GM20431 (cell line): ENCODE measurements around the gene AFF3.

Experiments used
- in situ Hi-C: fragments of 300-500 bp; cut with MseI, MboI; formaldehyde crosslinking; loops from one replicate; pipeline ENCODE4 v1.15.0; 2020; ENCODE audit warnings: low sequenced_read_pairs; ENCODE audit not compliant: unreplicated experiment

Gene AFF3

GRCh38 chr2:99700482-99701398 is 441.6 kb downstream of the AFF3 start:
- in situ Hi-C loops: no loop called here

DNA sequence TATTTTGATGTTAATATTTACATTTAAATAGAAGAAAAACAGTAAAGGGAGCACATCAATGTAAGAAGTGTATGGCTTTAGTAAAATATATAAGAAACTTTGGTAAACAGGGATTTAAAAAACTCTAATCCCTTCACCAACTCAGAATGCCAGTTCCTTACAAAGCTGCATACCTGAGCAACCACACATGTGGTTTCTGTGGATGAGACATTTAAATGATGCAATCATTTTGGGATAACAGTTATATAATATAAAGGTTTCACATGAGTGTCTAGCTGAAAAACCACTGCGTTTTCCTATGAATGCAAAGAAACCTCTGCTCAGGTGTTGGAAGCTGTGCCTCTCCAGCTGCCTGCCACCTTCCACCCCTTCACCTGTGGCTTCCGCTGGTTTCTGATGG is 443.5 kb downstream of the AFF3 start:
- in situ Hi-C loops: no loop called here

DNA sequence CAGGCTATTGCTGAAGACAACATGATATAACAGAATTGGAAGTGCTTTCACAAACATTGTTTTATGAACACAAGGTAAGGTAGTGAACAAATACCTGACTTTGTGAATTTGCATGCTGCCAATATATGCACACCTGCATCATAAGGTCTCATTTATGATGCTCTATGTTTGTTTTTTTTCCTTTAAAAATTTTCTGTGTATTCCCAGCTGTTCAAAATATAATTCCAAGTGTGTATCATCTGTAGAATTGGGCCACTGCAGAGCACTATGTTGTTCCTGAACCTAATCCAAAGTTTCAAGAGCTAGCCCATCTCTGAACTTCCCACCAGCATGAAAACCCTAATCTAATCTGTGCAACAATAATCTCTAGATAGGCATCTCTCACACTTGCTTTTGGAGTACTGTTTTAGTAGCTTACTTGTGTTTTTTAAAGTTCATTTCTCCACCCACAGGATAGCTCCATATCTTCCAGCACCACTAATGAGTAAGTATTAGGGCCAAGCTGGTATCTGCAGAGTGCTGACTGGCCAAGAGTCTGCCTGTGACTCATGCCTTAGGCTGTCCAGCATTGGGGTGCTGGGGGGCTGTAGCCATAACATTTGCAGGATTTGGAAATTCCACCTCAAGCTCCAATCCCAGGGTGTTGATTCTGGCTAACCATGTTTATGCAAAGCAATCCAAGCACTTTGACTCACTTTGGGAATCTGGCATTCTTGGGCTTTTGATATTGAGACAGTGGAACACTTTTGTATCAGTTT is 444.4 kb downstream of the AFF3 start:
- in situ Hi-C loops: no loop called here

- in situ Hi-C loops: no loop called here
Observed at GRCh38 chr2:99695944-99696253, 446.5 kb downstream of the AFF3 start.

DNA sequence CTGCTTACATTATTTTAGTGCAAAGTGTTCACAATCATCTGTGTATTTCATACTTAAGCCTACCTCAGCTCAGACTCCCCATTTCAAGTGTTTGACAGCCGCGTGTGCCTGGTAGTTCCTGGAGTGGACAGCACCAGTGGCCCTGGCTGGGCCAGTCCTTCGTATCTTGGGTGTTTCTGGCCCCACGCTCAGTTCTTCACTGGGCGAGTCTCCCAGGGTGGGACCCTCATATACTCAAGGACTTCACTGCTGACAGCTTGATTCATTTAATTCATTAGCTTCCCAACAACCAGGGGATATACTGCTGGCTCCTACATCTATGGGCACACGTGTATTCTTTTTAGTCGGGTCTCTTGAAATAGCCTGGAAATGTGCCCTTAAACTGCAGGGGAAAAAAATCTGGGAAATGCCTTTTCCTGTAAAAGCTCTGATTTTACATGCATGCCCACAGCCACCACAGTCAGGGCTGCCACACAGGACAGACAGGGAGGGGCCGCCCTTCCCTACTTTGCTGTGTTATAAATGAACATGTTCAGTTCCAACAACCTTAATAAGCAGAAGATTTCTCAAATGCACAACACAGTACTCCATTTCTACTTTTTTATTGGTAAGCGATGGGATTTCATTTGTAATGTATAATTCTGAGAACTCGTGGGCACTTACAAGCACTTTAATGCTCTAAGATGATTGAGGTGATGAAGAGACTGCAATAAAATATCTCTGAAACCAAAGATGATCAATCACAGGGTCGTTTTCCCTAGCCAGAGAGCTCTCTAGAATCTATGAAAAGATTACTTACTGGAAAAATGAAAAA is 447.1 kb downstream of the AFF3 start:
- in situ Hi-C loops: no loop called here

DNA sequence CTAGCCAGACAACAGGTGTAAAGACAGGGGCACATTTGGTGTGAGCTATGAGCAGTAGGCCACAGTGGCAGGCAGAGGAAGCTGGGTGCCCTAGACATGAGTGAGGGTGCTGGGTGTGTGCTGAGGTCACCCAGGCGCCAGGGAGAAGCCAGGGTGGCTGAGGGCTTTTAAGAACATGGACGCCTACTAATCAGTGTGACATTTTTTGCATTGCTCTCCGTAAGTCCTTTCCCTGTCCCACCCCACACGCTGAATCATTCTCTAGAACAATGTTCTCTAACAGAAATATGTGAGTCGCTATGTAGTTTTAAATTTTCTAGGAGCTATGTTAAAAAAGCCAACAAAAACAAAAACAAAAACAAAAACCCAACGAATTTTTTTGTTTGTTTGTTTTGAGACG is 448.1 kb downstream of the AFF3 start:
- in situ Hi-C loops: no loop called here

DNA sequence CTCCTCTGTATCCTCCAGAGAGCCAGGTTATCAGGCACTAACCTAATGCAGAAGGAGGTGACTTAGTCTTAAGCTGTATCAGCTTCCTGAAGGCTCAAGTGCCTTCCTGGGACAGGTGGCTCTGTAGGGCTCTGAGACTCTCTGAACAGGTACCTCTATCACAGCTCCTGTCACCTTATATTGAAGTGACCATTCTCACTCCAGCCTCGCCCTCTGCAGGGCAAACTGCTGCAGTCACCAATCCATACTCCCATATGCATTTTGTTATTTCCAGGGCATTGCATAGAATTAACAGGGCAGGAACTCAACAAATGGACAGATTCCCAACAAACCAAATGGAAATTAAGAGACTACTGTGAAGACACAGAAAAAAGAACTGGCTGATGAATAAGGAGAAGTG is 449.6 kb downstream of the AFF3 start:
- in situ Hi-C loops: no loop called here

DNA sequence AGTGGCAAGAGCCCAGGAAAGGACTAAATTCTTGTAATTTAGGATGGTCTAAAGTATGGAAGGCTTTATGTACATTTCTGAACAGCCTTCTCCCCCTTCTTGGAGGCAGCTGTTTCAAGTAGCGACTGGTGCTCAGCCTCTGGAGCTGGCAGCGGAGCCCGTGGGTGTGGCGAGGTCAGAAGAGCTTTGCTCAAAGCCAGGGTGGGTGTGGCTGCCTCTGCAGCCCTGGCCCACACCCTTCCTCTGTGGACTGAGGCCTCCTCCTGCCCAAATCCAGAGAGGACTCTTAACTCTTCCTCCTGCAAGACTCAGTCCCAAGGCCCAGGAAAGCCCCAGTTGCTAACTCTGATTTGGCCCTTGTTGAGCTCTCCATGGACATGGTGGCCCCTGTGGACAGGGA is 450.5 kb downstream of the AFF3 start:
- in situ Hi-C loops: no loop called here

- in situ Hi-C loops: no loop called here
Observed at GRCh38 chr2:99689145-99689742, 453.1 kb downstream of the AFF3 start.

GRCh38 chr2:99688699-99689098 is 453.7 kb downstream of the AFF3 start:
- in situ Hi-C loops: no loop called here

DNA sequence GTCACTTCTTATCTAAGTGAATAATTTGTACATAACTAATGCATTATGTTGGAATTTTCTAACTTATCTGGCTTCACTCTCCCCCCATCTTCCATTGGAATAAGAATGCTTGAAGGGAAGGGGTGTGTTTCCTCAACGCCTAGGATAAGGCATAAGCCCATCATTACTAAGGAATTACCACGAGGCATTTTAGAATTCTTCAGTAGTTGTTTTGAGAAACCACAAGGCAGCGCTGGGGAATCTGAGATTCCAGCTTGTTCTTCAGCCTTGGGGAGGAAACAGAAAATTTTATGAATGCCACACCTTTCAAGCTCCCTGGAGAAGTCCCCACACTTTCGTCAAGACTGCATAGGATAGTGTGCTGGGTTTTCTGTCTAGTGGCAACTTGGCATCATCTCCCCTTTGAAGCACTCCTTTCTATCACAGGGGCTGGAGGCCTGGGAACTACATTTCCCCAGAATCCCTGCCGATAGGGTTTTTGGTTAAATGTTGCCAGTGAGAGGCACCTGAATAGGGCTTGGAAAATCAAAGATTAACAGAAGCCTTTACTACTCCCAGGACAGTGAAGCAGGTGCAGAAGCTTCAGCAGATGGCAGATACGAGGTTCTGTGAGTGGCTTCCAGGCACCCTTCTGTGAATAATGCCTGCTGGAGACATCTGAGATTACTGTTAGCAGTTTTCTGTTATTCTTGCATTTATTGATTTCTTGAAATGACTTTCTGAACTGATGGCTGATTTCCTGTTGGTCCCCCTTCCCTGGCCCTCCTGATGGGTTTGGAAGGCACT is 459.9 kb downstream of the AFF3 start:
- in situ Hi-C loops: no loop called here

GRCh38 chr2:99680946-99681345 is 461.4 kb downstream of the AFF3 start:
- in situ Hi-C loops: no loop called here

DNA sequence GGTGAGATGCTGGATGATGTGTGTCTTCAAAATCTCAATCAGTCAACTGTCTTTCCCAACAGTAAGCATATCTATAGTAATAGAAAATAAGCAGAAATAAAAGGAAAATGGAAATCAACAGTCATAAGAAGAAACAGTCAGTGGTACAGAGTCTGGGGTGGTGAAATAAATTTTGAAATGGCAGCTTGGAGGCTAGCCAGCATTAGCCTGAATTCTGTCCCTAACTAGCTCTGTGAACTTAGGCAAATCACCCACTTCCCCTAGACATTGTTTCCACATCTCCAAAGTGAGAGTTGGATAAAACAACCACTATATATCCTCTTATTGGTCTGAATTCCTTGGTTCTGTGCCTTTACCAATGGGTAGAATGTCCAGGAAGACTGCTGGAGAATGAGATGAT is 462.9 kb downstream of the AFF3 start:
- in situ Hi-C loops: no loop called here

GRCh38 chr2:99678625-99679024 is 463.8 kb downstream of the AFF3 start:
- in situ Hi-C loops: no loop called here

GRCh38 chr2:99677814-99678213 is 464.6 kb downstream of the AFF3 start:
- in situ Hi-C loops: no loop called here

DNA sequence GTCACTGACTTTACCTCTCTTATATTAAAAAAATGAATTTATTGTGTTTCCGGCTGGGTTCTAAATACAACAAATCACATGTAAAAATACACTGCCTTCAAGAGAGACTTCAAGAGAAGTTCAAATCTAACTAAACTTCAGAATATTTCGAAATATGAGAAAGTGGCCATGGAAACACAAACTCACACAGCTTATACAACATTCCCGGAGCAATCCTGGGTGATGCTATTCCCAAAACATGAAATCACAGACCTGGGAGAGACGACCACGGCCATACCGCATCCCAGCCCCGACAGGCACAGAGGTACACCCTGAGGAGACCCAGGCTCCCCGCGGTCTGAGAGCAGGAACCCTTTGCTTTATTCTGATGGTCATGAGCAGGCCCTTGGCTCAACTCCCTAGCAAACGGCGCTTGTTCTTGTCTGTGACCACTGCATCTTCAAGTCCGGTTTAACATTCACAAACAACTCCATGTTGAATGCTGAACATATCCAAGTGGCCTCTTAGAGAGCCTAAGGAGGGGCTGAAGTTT is 467.2 kb downstream of the AFF3 start:
- in situ Hi-C loops: no loop called here

DNA sequence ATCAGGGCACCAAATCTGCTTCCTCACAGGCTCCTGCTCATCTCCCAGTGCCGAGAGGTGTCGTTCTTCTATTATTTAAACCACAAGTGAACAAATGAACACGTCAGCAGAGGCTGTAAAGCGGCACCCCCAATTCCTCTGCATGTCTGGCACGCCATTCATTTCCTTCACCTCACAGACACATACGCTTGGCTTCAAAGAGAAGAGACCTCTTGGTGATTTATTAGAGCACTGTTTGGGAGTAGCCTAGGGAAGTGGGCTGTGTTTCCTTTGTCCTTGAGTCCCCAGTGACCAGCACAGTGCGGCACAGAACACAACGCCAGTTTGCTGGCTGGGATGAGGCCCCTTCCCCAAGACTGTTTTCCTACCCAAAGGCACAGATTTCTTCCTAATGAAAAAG is 468.3 kb downstream of the AFF3 start:
- in situ Hi-C loops: no loop called here

DNA sequence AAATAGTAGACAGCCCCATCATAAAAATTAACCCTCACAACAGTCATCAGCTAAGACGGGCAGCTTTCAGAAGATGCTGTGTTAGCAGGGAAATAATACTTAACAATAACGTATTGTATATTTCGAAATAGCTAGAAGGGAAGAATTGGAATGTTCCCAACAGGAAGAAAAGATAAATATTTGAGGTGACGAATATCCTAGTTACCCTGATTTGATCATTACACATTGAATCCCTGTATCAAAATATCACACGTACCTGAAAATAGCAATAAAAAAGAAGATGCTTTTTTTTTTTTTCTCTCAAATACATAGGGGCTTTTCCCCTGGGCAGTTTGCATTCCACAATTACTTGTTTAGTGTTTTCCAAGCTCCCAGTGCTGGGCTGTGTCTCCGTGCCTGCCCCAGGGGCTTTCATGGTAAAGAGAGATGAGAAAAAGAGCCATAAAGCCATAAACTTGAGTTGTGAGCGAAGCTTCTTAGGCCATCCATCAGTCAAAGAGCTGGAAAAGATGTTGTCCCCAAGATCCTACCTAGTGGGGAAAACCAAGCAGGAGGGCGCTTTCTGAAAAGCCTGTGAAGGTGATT is 469.5 kb downstream of the AFF3 start:
- in situ Hi-C loops: no loop called here
